H1 (cell line): ENCODE results near the gene SPOCK2. TPM values are rescaled to one million over a fixed set of nuclear protein-coding genes. Genes with fewer than 3 reads are reported as not detected.

Source experiments
- CTCF ChIA-PET: fragments of 300-600 bp; sonication (Branson Sonifier 250); formaldehyde crosslinking; loops from one replicate; lab custom pipeline; 2021; ENCODE audit not compliant: partially characterized antibody; lab: Charles Lee
- POLR2A ChIA-PET: fragments of 300-600 bp; sonication (Branson Sonifier 250); formaldehyde crosslinking; loops from one replicate; lab custom pipeline; 2021; ENCODE audit warnings: inconsistent platforms; ENCODE audit not compliant: partially characterized antibody; lab: Charles Lee
- DNase-seq, 2 experiments: peaks; one replicate each; pipeline versions ENCODE4 v3.0.0 to v3.0.0-alpha.2; 2010 to 2022; ENCODE audit warnings: low spot score in 2 of 2, low read depth in 1 of 2, mixed read lengths in 1 of 2
- FAIRE-seq: peaks from 2 replicates; lab custom pipeline; 2011; peaks lifted over from hg19 to GRCh38; lab: Jason Lieb, UNC
- H2AFZ ChIP-seq: 2 replicates; pipeline ENCODE4 v1.8.1; 2012; ENCODE audit warnings: low read length, inconsistent platforms
- H2AK5ac ChIP-seq: 2 replicates; pipeline ENCODE4 v1.6.1; 2013; ENCODE audit warnings: low read depth, low read length
- H2BK120ac ChIP-seq: replicated peaks from 2 replicates; pipeline ENCODE3; 2013; ENCODE audit warnings: low read depth, low read length, inconsistent platforms
- H2BK12ac ChIP-seq: 2 replicates; pipeline ENCODE4 v1.6.1; 2013; ENCODE audit warnings: low read depth, low read length
- H2BK15ac ChIP-seq: 2 replicates; pipeline ENCODE4 v1.6.1; 2013; ENCODE audit warnings: low read length
- H2BK20ac ChIP-seq: 2 replicates; pipeline ENCODE4 v1.6.1; 2013; ENCODE audit warnings: low read length
- H2BK5ac ChIP-seq: 2 replicates; pipeline ENCODE4 v1.6.1; 2013; ENCODE audit warnings: low read depth, low read length
- H3K14ac ChIP-seq: 2 replicates; pipeline ENCODE4 v1.6.1; 2013; ENCODE audit warnings: inconsistent platforms; ENCODE audit not compliant: insufficient read length
- H3K18ac ChIP-seq: 2 replicates; pipeline ENCODE4 v1.6.1; 2013; ENCODE audit warnings: low read length; ENCODE audit errors: extremely low read depth
- H3K23ac ChIP-seq: 2 replicates; pipeline ENCODE4 v1.6.1; 2013; ENCODE audit warnings: inconsistent platforms; ENCODE audit not compliant: insufficient read length
- H3K23me2 ChIP-seq: 2 replicates; pipeline ENCODE4 v1.6.1; 2013; ENCODE audit warnings: low read depth, low read length
- H3K27ac ChIP-seq: 2 replicates; pipeline ENCODE4 v1.6.1; 2011; ENCODE audit warnings: low read depth, low read length, inconsistent platforms
- H3K27me3 ChIP-seq, 4 experiments: replicated peaks in 1 of 4; 1 replicate in 1 of 4; 2 replicates in 3 of 4; pipeline versions ENCODE4 v1.6.1 to v1.8.1; 2011 to 2013; ENCODE audit warnings: low read length in 3 of 4, mild to moderate bottlenecking in 3 of 4, inconsistent platforms in 2 of 4, mixed read lengths in 2 of 4, moderate library complexity in 1 of 4; ENCODE audit not compliant: control insufficient read depth in 3 of 4, insufficient read depth in 3 of 4; ENCODE audit errors: extremely low read depth in 1 of 4
- H3K36me3 ChIP-seq, 4 experiments: 2 replicates each; pipeline versions ENCODE4 v1.6.1 to v1.8.1; 2011 to 2013; ENCODE audit warnings: mild to moderate bottlenecking in 4 of 4, low read length in 3 of 4, moderate library complexity in 2 of 4, control low read depth in 1 of 4, inconsistent platforms in 1 of 4; ENCODE audit not compliant: insufficient read depth in 4 of 4, control insufficient read depth in 2 of 4
- H3K4ac ChIP-seq: replicated peaks from 2 replicates; pipeline ENCODE3; 2013; ENCODE audit warnings: low read length, low read depth, mixed read lengths, inconsistent platforms; ENCODE audit not compliant: insufficient read length
- H3K4me1 ChIP-seq, 4 experiments: replicated peaks in 1 of 4; 1 replicate in 1 of 4; 2 replicates in 3 of 4; pipeline versions ENCODE4 v1.6.1 to v1.8.1; 2011 to 2013; ENCODE audit warnings: low read length in 3 of 4, inconsistent platforms in 2 of 4, mixed read lengths in 1 of 4; ENCODE audit not compliant: insufficient read depth in 4 of 4, control insufficient read depth in 3 of 4
- H3K4me2 ChIP-seq, 2 experiments: 2 replicates each; pipeline versions ENCODE4 v1.6.1 to v1.8.1; 2011 to 2013; ENCODE audit warnings: low read depth in 2 of 2, low read length in 2 of 2, control low read depth in 1 of 2, inconsistent platforms in 1 of 2, mild to moderate bottlenecking in 1 of 2; ENCODE audit not compliant: insufficient read depth in 1 of 2
- H3K4me3 ChIP-seq, 4 experiments: fragments of 200-600, 300-600 bp in 1 of 4; sonication (generic), shearing (Covaris generic), sonication (Bioruptor Twin) in 1 of 4; 2 replicates each; pipeline versions ENCODE4 v1.5.1 to v1.8.1; 2011 to 2016; ENCODE audit warnings: low read length in 4 of 4, low read depth in 3 of 4, control low read depth in 2 of 4, inconsistent platforms in 2 of 4, mild to moderate bottlenecking in 2 of 4, mixed read lengths in 1 of 4, moderate library complexity in 1 of 4; ENCODE audit not compliant: insufficient read depth in 2 of 4; ENCODE audit errors: extremely low read depth in 1 of 4
- H3K56ac ChIP-seq: replicated peaks from 2 replicates; pipeline ENCODE3; 2013; ENCODE audit warnings: low read depth, mild to moderate bottlenecking, mixed read lengths, low read length, inconsistent platforms; ENCODE audit not compliant: insufficient read length
- H3K79me1 ChIP-seq: 2 replicates; pipeline ENCODE4 v1.6.1; 2013; ENCODE audit warnings: low read depth, low read length, control low read depth
- H3K79me2 ChIP-seq, 2 experiments: 2 replicates each; pipeline versions ENCODE4 v1.6.1 to v1.8.1; 2012 to 2013; ENCODE audit warnings: low read length in 2 of 2, mild to moderate bottlenecking in 2 of 2, inconsistent platforms in 1 of 2; ENCODE audit not compliant: insufficient read depth in 2 of 2, control insufficient read depth in 1 of 2
- H3K9ac ChIP-seq, 4 experiments: replicated peaks in 1 of 4; 1 replicate in 1 of 4; 2 replicates in 3 of 4; pipeline versions ENCODE4 v1.6.1 to v1.8.1; 2011 to 2013; ENCODE audit warnings: low read depth in 3 of 4, low read length in 3 of 4, control low read depth in 2 of 4, mild to moderate bottlenecking in 2 of 4, moderate library complexity in 2 of 4, inconsistent platforms in 1 of 4; ENCODE audit errors: extremely low read depth in 1 of 4
- H3K9me3 ChIP-seq, 2 experiments: 2 replicates each; pipeline versions ENCODE4 v1.6.1 to v1.8.1; 2012 to 2013; ENCODE audit warnings: mild to moderate bottlenecking in 2 of 2, moderate library complexity in 2 of 2, control low read depth in 1 of 2, inconsistent platforms in 1 of 2, low read depth in 1 of 2, low read length in 1 of 2, mixed read lengths in 1 of 2; ENCODE audit not compliant: insufficient read depth in 2 of 2
- H4K20me1 ChIP-seq, 2 experiments: replicated peaks in 1 of 2; 2 replicates each; pipeline versions ENCODE3 to v1.8.1; 2011 to 2013; ENCODE audit warnings: inconsistent platforms in 2 of 2, low read length in 2 of 2, mild to moderate bottlenecking in 1 of 2; ENCODE audit not compliant: insufficient read depth in 2 of 2, control insufficient read depth in 1 of 2
- H4K5ac ChIP-seq: 2 replicates; pipeline ENCODE4 v1.6.1; 2013; ENCODE audit warnings: low read length, low read depth, mixed read lengths, inconsistent platforms; ENCODE audit not compliant: insufficient read length
- H4K8ac ChIP-seq: 2 replicates; pipeline ENCODE4 v1.8.0; 2013; ENCODE audit warnings: mild to moderate bottlenecking, moderate library complexity, low read length, inconsistent platforms; ENCODE audit not compliant: insufficient read depth; ENCODE audit errors: extremely low read depth
- H4K91ac ChIP-seq: replicated peaks from 2 replicates; pipeline ENCODE3; 2013; ENCODE audit warnings: low read length, mixed read lengths, inconsistent platforms; ENCODE audit not compliant: insufficient read length
- CEBPB ChIP-seq: IDR thresholded peaks from 2 replicates; pipeline ENCODE4 v1.6.1; 2012; ENCODE audit warnings: low read depth, low read length
- CHD1 ChIP-seq: IDR thresholded peaks from 2 replicates; pipeline ENCODE4 v1.6.1; 2012; ENCODE audit warnings: low read depth, low read length, improper control_type of control experiment
- CREB1 ChIP-seq: IDR thresholded peaks from 2 replicates; pipeline ENCODE4 v1.6.1; 2012; ENCODE audit warnings: inconsistent platforms
- E2F6 ChIP-seq: IDR thresholded peaks from 2 replicates; pipeline ENCODE4 v1.6.1; 2012; ENCODE audit warnings: inconsistent platforms
- JUN ChIP-seq: IDR thresholded peaks from 2 replicates; pipeline ENCODE4 v1.6.1; 2011; ENCODE audit warnings: low read depth, mild to moderate bottlenecking, improper control_type of control experiment, low read length
- KDM5A ChIP-seq: fragments of 200-600 bp; IDR thresholded peaks from 2 replicates; pipeline ENCODE4 v1.7.1; 2012; ENCODE audit warnings: mild to moderate bottlenecking, low read length, inconsistent platforms, mixed read lengths
- POLR2AphosphoS5 ChIP-seq: IDR thresholded peaks from 2 replicates; pipeline ENCODE4 v1.6.1; 2011; ENCODE audit warnings: low read depth, low read length
- POU5F1 ChIP-seq: IDR thresholded peaks from 2 replicates; pipeline ENCODE4 v1.6.1; 2011; ENCODE audit warnings: low read depth, mild to moderate bottlenecking, low read length, moderate library complexity
- RFX5 ChIP-seq: IDR thresholded peaks from 2 replicates; pipeline ENCODE4 v1.6.1; 2011; ENCODE audit warnings: low read depth, low read length, improper control_type of control experiment, borderline replicate concordance
- SAP30 ChIP-seq: fragments of 300-600 bp; sonication (generic); IDR thresholded peaks from 2 replicates; pipeline ENCODE4 v1.7.1; 2012; ENCODE audit warnings: low read length, moderate library complexity, mild to moderate bottlenecking, inconsistent platforms; ENCODE audit not compliant: insufficient read depth, insufficient replicate concordance
- SIRT6 ChIP-seq: IDR thresholded peaks from one replicate; pipeline ENCODE4 v1.7.1; 2012; ENCODE audit warnings: low read length, inconsistent platforms
- SP4 ChIP-seq: IDR thresholded peaks from 2 replicates; pipeline ENCODE4 v1.6.1; 2012; ENCODE audit warnings: low read length, inconsistent platforms
- TBP ChIP-seq: IDR thresholded peaks from 2 replicates; pipeline ENCODE4 v1.6.1; 2011; ENCODE audit warnings: low read depth, low read length, improper control_type of control experiment
- WGBS, 2 experiments: shearing (Covaris generic) in 1 of 2; methylation state at CpG; one replicate each; pipeline versions ENCODE4 v1.1.6 to v1.1.7; 2013 to 2015; ENCODE audit warnings: low lambda C conversion rate in 2 of 2, mixed read lengths in 2 of 2, inconsistent platforms in 1 of 2, low coverage in 1 of 2, missing lambda C conversion rate in 1 of 2; ENCODE audit not compliant: insufficient replicate concordance in 2 of 2, insufficient coverage in 1 of 2, insufficient read length in 1 of 2; ENCODE audit errors: extremely low coverage in 1 of 2, missing lambda C conversion rate in 1 of 2; 5-methylcytosine and 5-hydroxymethylcytosine counted together
- polyA plus RNA-seq, 7 experiments: library from polyadenylated mRNA; depleted of rRNA in 3 of 7; stranded (reverse) in 5 of 7; unstranded in 2 of 7; fragments of >200 nt in 5 of 7; fragments of 200-250 nt in 2 of 7; gene quantifications; 1 replicate in 5 of 7; 2 replicates in 1 of 7; 4 replicates in 1 of 7; pipeline versions ENCODE4 v1.2.1 to v1.2.3, GENCODE V29; 2011 to 2013; ENCODE audit warnings: missing spikeins in 2 of 7, mixed read lengths in 2 of 7
- total RNA-seq: library from RNA; stranded (reverse); fragmentation: NEBNext Ultra II Directional; extraction: Animal tissue kit (Norgen Biotek cat#: 25700); gene quantifications from 2 replicates; pipeline ENCODE4 v1.2.1, GENCODE V29; 2021

Gene SPOCK2
- total and polyA plus RNA-seq, 2 of the 8 experiments (the other 6 are each of a cell fraction or from before 2014, with no cell fraction given): 1.5 to 1.9 TPM

- Histone ChIP-seq H2AK5ac (no peak overlapping the region), H2BK120ac (no peak overlapping the region), H3K4me2 (no peak overlapping the region), H3K27me3 (peaks cover 19 to 41% (median 40%) of the 10 kb centered on the region in 4 experiments), H3K36me3 (no peaks in the 10 kb centered on the region; a peak in 2 of 8 replicates), H2BK5ac (no peak overlapping the region), H2BK15ac (no peak overlapping the region), H3K23ac (no peak overlapping the region), H4K8ac (no peak overlapping the region), H3K79me1 (no peaks in the 10 kb centered on the region), H3K23me2 (peaks cover 8% of the 10 kb centered on the region; the same call in 1 of the 2 replicates), H4K5ac (no peak overlapping the region), H3K14ac (no peak overlapping the region), H2BK12ac (peak overlapping the region; percentile 27; the same call in 1 of the 2 replicates), H3K79me2 (no peaks in the 10 kb centered on the region), H3K4ac (no peak overlapping the region), H2BK20ac (no peak overlapping the region), H2AFZ (no peak overlapping the region), H3K27ac (no peak overlapping the region), H3K4me1 (peaks cover 0 to 30% (median 11%) of the 10 kb centered on the region in 4 experiments; a peak in 6 of 7 replicates), H3K9ac (no peak overlapping the region), H3K4me3 (no peak overlapping the region), H3K9me3 (no peaks in the 10 kb centered on the region), H4K20me1 (no peaks in the 10 kb centered on the region), H3K18ac (no peak overlapping the region), H4K91ac (no peak overlapping the region), H3K56ac (no peak overlapping the region)
- 89% methylated on average over 16 of the region's 16 CpGs; no CpG with 5 or more reads in 1 of the 2 experiments for WGBS, 2 experiments
- FAIRE-seq: no peak
- POLR2A ChIA-PET: interaction anchor here (0.7 to 1.4 kb wide), 2 partner anchors 14 to 164 kb away, joined by 3 read pairs; no protein-coding TSS in a partner anchor
- CTCF ChIA-PET: interaction anchor here (0.5 to 3.0 kb wide), 7 partner anchors 10 to 128 kb away, joined by 3 to 11 read pairs (median 4); no protein-coding TSS in a partner anchor
- DNase-seq: no peak
- TF ChIP-seq RFX5 (no peak), POU5F1 (no peak), TBP (no peak), SAP30 (no peak), SIRT6 (no peak), SP4 (no peak), POLR2AphosphoS5 (no peak), CEBPB (no peak), E2F6 (no peak), KDM5A (no peak), CREB1 (no peak), JUN (no peak), CHD1 (no peak)
Observed at GRCh38 chr10:72083790-72084459, 4.4 kb downstream of the SPOCK2 start.
